GM18517 (cell line): Measurements from ENCODE around the gene CDK5R1.
A peak's percentile ranks its signal among the peaks of the same experiment; 100 is the strongest.
"Not testable (repeated sequence)": the region's sequence is repeated elsewhere in the genome, so short reads cannot be mapped to it uniquely, and the experiment has no call there.

Source experiments
- ATAC-seq: cut with Tn5 transposase; IDR thresholded peaks from one replicate; pipeline ENCODE4 v1.9.1; 2021; ENCODE audit warnings: mild to moderate bottlenecking, moderate library complexity; ENCODE audit not compliant: unreplicated experiment

The CDK5R1 gene

DNA sequence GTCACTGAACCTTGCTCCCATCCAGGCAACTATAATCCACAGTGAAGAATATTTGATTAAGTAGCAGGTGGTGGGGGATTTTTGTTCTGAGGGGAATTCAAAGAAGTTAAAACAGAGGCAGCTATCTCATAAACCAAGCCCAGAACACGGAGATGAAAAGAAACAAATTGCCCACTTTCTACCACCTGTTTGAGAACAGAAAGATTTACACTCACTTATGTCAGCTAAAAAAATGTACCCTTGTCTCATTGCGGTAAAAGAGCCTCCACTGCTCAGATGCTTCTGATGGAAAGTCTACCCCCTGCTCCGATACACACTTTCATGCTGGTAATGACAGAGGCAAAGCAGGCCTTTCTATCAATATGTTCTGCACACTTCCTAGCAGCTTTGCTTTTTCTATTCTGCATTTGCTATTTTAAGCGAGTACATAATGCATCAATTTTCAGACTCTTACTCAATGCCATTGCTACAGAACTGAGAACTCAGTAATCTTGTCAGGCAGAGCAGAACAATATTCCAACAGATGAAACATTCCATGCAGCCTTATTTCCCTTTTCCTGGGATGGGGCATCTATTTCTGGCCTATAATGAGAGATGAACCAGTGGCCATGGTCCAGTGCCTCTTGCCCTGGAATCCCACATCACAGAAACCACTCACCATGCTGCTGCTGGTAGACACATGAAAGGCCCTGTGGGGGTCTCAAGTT is 29.0 kb downstream of the CDK5R1 start:
- peak; percentile 48 for ATAC-seq

- ATAC-seq: no peak
Measured at GRCh38 chr17:32516450-32516849, 29.7 kb downstream of the CDK5R1 start.

DNA sequence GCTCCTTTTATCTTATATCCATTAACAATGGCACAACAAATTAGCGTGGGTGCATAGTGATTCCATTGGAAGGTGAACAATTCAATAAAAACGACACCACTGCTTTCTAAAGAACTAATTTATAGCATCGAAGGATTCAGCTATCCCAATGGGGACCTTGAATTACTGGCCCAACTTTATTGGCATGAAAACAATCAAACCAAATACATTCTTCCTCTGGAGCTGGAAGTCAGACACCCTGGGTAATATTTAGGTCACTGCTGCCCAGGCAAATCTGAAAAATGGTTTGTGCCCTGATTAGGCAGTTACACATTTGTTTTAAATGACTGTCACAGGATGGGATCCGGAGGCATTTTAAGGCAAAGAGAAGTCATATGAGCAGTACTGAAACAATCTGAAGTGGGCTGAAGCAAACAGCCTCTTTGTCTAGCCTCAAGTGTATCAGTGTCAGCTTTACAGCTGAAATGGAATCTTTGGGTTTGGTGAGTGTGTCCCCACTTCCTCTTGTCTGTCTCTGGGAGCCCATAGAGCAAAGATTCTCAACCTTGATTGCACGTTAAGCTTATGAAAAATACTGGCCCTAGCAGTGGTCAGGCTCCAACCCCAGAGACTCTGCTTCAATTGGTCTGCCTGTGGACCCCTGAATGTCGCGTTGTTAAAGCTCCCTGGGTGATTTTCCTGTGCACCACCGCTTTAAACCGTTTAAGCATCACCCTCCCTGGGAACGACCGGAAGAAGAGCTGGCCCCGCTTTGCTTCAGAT is 30.3 kb downstream of the CDK5R1 start:
- ATAC-seq: no peak

DNA sequence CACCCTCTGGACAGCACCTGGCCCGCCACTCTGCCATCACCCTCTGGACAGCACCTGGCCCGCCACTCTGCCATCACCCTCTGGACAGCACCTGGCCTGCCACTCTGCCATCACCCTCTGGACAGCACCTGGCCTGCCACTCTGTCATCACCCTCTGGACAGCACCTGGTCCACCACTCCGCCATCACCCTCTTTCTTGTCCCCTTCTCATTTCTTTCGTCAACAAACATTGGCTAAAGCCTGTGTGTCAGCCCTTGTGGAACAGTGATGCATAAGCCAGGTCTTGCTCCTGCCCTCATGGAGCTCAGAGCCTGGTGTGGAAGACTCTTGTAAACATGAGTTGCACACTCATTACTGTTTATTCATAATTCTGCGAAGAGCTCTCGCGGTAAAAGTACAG is 31.2 kb downstream of the CDK5R1 start:
- ATAC-seq: no peak

DNA sequence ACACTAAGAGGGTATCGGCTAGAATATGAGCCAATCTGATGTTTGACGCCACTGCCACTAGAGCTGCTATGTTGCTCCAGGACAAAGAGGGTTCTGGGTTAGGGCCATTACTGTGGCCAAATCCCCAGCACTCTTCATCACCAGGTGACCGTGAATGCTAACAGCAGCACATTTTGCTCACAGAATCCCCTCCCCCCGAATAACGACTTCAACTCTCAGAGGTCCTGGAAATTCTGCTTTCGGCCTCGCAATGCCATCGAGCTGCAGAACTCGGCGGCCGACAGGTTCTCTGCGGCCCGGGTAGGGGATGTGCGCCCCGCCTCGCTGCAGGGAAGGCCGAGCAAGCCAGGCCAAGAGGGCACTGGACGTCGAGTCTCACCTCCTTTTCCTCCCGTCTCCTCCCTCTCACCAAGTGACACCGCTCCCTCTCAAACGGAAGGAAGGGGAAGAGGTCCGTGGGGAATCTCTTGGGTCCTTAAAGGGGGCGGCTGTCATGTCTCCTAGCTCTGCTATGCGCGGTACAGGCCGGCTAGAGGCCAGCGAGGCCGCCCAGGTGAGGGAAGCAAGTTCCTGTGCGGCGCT is 31.9 kb downstream of the CDK5R1 start:
- no peak for ATAC-seq

- no peak for ATAC-seq
Measured at GRCh38 chr17:32519228-32520103, 32.7 kb downstream of the CDK5R1 start.

DNA sequence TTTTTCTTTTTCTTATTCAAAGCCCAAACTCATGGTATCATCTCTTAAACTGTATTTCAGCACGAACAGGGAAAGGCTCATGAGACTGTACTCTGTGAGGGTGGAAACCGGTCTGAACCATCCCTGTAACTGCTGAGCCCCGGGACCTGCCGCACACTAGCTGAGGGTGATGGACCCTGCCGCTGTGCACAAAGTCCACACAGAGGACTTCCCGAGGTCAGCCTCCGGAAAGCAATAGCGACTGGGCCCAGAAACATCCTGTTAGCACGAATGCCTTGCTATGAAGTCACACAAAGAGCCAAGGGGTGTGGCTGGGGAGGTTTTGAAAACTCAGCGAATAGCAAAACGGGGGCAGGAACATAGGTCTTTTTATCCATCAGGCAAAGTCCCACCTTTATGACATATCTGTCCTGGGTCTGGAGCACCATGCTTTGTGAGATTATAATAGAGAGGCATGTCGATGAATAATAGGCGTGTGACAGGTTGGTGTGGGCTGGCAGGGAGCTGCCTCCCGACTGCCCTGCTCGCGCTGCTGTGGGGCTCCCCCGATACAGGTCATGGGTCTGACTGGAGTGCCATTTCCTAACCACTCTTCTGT is 33.4 kb downstream of the CDK5R1 start:
- ATAC-seq: no peak

DNA sequence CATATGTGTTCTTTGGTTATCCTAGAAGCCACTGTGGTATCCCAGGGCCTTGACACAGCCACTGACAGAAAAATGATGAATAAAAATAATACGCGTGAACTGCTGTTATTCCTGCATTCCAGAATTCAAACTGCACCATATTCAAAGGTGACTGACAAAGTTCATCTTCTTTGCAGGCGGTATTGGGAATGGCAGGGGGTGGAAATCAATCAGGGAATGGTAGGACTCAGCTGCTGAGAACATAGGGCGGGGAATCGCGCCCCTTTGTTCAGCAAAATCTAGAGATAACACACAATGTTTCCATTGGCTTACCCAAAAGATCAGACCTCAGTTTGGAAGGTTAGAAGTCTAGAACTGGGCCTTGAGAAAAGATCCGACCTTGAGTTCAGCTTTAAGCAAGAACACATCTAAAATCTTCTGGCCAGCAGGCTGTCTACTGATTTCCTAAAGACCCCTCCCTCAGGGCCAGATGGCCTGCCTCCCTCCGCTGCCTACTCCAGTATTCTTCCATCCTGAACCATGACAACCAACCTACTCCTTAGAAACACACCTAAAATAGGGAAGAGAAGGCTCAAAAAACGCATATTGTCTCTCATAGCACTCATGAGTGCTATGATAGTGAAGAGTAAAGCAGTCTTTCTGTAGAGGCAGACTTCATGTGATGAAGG is 34.1 kb downstream of the CDK5R1 start:
- no peak for ATAC-seq

DNA sequence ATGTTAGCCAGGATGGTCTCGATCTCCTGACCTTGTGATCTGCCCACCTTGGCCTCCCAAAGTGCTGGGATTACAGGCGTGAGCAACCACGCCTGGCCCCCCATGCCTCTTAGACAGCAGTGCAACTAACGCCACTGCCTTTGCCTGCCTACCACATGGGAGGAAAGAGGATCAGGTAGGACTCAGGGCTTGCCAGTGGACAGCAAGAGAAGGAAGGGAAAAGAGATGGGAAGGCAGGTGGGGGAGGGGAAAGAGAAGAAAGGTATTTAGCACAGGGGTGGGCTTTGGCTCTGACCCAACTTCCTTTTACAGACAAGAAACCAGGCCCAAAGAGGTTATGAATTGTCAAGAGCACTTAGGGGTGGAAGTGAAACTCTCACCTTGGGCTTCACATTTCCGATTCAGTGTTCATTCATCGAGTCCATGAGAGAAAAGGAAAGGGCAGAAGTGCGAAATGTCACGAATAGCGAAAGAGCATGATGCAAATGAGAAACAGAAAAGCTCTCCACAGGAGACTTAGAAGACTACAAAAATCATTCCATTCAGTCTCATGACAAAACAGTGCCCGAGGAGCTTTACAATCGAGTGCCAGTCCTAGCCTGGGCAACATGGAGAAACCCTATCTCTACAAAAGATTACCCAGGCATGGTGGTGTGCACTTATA is 36.4 kb downstream of the CDK5R1 start:
- peak; percentile 58 for ATAC-seq

DNA sequence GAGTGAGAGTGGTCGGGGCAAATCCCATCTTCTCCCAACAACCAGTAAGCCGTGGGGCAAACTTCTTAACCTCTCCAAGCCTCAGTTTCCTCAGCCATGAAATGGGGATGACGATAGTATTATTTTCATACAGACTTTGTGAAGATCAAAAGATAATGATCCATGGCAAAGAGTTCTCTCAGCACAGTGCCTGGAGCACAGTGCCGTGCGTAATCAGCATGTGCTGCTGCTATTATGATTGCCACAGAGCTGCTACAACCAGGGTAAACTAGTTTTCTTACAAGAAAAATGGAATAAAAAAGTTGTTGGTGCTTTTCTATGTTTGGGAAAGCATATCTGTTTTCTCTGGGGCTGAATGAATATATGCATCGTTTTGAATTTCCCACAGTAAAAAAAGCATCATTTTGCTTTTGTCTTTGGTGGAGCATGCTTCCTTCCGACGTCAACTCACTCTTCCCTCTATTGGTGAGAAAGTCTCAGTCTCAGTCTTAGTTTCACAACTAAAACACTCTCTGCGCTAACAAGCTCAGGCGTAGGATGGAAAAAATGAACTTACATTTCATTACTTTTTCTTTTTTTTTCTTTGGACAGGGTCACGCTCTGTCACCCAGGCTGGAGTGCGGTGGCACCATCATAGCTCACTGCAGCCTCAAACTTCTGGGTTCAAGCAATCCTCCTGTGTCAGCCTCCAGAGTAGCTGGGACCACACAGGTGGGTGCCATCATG is 37.2 kb downstream of the CDK5R1 start:
- ATAC-seq: peak; percentile 66

- ATAC-seq: not testable (repeated sequence)
Measured at GRCh38 chr17:32524553-32524880, 37.7 kb downstream of the CDK5R1 start.

DNA sequence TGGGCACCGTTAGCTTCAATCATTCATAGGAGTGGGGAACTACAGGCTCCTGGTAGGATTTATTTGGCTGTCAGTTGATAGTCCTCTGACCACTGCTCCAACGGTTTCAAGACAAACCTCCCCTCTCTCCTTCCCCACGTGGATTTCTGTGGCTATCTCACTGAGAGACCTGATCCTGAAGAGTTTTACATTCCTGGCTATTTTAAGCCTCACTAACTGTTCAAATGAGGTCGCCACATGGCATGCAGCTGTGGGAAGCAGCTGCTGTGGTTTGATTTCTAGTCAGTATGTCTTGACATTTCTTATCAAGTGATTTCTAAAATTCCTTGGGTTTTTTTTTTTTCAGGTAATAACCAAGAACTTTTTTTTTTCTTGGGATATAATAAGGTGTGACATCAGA is 38.3 kb downstream of the CDK5R1 start:
- no peak for ATAC-seq

- no peak for ATAC-seq
Measured at GRCh38 chr17:32527146-32527545, 40.4 kb downstream of the CDK5R1 start.

DNA sequence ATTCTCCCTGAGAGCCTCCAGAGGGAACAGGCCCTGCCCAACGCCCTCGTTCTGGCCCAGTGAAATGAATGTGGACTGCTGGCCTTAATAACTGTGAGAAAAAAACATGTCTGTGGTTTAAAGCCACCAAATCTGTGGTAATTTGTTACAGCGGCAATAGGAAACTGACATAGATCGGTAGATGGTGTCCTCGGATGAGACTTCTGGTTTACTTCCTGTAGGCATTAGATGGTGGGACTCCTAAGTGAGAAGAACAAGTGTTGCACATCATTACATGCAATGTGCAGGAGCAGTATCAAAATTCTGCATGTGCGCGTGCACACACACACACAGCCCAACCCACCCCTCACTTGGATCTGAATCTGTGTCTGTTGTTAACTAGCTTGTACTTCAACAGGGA is 42.0 kb downstream of the CDK5R1 start:
- no peak for ATAC-seq

DNA sequence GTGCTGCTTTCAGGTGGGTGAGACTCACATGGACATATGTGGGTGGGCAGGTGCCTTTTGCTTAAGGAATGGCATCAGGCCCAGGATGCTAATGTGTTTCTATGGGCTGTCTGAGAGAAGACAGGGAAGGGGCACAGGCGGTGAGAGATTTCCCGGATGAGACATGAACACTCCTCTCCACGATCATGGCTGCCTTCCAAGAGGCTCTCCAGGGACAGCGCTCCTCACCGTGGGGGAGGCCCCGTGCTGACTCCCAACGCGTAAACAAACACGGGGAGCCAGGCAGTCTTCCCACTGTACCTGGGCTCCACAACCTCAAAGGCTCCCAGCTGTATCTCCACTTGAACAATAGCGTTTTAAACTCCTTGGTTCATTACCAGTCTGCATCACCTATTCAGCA is 42.8 kb downstream of the CDK5R1 start:
- ATAC-seq: no peak

DNA sequence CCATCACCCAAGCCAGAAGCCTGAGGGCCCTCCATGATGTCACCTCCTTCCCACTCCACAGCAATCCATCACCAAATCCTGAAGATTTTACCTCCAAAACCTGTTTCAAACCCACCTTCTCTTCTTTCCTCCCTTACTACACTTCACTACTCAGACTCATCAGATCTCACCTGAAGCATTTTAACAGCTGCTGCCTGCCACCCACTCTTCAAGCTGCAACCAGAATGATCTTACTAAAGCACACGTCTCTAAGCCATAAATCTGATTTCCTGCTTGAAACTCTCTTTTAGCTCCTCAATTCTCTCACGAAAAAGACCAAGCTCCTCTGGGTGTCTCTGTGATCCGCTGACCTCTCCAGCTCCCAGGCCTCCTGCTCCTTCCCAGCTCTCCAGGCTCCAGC is 46.5 kb downstream of the CDK5R1 start:
- ATAC-seq: no peak

DNA sequence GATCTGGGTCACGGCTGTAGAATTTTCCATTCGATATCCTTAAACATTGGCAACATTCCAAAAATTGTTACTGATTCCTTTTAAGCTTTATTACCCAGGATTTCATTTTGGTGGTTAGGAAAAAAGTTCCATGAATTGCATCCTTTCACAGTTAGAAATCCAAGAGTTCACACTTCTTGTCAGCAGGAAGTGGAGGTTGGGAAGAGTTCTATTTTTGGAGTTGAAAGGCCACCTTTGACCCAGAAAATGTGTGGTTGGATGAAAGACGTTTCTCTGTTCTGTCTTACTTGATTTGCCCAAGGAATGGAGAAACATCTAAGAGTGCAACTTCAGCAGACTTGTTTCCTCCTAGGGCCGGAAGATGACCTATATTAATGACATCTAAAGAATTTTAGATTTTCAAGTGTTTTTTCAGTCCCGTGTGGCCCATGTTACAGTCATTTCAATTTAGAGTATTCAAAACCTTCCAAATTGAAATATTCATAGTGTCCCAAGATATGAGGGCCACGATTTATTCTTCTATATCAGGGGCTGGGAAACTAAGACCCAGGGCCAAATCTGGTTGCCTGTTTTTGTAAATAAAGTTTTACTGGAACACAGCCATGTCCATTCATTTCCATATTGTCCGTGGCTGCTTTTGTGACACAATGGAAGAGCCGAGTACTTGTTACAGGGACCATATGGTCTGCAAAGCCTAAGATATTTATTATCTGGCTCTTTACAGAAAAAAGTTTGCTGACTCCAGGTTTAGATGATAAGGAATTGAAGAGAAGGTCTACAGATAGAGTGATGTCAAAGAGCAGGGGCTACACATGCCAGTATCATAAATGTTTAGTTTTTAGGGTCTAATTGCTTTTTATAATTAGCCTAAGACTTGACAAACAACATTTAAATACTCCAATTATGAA is 50.2 kb downstream of the CDK5R1 start:
- ATAC-seq: no peak
